MM.1S (cell line): ENCODE data around the gene EFEMP2.

ENCODE experiments used
- CTCF ChIP-seq: fragments of 300-600 bp; sonication (generic); IDR thresholded peaks from 2 replicates; pipeline ENCODE4 v1.5.1; 2016; ENCODE audit warnings: antibody characterized with exemption, low read length, mixed read lengths
- EZH2 ChIP-seq: fragments of 300-600 bp; sonication (generic); optimal IDR thresholded peaks from 2 replicates; pipeline ENCODE3; 2017; ENCODE audit warnings: low read depth, mild to moderate bottlenecking, antibody characterized with exemption, low read length, mixed read lengths

- TF ChIP-seq CTCF (no peak), EZH2 (no peak)
Measured at GRCh38 chr11:65857853-65858680, 14.5 kb downstream of the EFEMP2 start, which contains the start of gene CFL1.
